GM12892 (cell line): ENCODE data around the gene COL19A1.

Experiments used
- POLR2A ChIP-seq: IDR thresholded peaks from 2 replicates; pipeline ENCODE4 v1.6.1; 2011; ENCODE audit warnings: low read depth, low read length, control low read depth
- POLR2AphosphoS5 ChIP-seq: IDR thresholded peaks from 2 replicates; pipeline ENCODE4 v1.6.1; 2011; ENCODE audit warnings: low read depth, low read length, control low read depth

DNA sequence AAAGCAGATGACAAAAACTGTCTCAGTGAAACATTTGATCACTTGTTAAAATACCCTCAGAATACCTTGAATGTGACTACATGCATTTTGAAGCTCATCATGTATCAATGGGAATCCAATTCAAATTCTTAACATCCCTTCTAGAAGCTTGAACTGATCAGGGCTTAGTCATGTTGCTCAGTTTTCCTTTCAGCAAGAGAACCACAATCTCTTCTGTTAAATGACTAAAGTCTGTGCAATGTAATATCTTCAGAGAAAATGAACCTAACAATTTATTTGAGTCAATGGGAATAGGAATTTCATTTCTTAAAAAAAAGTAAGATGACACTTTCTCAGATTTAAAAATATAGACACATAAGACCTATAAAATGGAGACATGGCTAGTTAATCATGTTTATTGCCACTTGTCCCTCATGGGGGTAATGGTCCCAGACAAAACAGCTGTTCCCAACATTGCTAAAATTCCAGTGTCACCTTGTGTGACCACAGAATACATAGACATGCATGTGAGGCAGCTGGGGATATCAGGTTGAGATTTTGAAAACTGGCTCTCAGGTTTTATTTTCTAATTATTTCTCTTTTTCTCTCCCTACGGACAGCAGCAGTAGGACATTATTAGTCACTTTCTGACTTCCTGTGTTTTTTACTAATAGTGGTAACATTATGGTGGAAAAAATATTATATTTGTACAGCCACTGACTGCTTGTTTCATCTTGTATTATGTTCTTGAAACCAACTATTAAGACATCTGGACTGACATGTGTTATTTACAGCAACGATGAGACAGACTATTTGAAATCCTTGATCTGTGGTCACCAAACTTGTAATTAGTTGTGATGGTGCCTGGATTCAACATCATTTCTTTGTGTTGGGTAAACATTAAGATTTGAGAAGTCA is 244.0 kb downstream of the COL19A1 start:
- TF ChIP-seq POLR2AphosphoS5 = no peak
- no peak for TF ChIP-seq POLR2A
